NB4 (cell line): ENCODE data around the gene DHCR7.
A peak's percentile ranks its signal among the peaks of the same experiment; 100 is the strongest.

ENCODE experiments used
- DNase-seq: peaks from one replicate; pipeline ENCODE4 v3.0.0; 2010; ENCODE audit warnings: low read depth
- H3K4me3 ChIP-seq: one replicate; pipeline ENCODE4 v1.5.1; 2011; ENCODE audit warnings: mild to moderate bottlenecking, low read depth, low read length, moderate library complexity
- MYC ChIP-seq: IDR thresholded peaks from 2 replicates; pipeline ENCODE4 v1.6.1; 2011; ENCODE audit warnings: low read depth, low read length
- POLR2A ChIP-seq: IDR thresholded peaks from 2 replicates; pipeline ENCODE4 v1.6.1; 2011; ENCODE audit warnings: mild to moderate bottlenecking; ENCODE audit not compliant: insufficient read length; ENCODE audit errors: extremely low read depth
- TF ChIP-seq, protein P1 (sequence below): IDR thresholded peaks from one replicate; pipeline ENCODE4 v1.5.1; 2012; ENCODE audit warnings: low read depth, low read length
- TF ChIP-seq, protein P2 (sequence below): IDR thresholded peaks from 2 replicates; pipeline ENCODE4 v1.6.1; 2011; ENCODE audit warnings: low read depth, low read length

The DHCR7 gene

DNA sequence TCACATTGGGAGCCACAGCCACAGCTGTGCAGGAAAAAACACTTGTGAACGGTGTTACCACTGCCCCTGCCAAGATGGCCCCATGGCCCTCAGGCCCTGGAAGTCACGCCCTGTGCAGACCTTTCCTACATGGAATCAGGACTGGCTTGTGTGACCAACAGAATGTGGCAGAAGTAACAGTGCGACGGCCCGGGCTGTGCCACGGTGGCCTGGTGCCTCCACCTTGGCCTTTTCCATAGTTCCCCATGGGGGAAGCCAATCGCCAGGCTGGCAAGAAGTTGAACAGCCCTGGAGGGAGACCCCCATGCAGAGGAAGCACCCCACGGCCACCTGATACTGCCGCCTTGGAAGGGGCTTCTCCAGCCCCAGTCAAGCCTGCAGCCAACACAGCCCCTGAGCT is 48.0 kb downstream of the DHCR7 start:
- TF ChIP-seq POLR2A (no peak), MYC (no peak)
- TF ChIP-seq, protein P1, sequence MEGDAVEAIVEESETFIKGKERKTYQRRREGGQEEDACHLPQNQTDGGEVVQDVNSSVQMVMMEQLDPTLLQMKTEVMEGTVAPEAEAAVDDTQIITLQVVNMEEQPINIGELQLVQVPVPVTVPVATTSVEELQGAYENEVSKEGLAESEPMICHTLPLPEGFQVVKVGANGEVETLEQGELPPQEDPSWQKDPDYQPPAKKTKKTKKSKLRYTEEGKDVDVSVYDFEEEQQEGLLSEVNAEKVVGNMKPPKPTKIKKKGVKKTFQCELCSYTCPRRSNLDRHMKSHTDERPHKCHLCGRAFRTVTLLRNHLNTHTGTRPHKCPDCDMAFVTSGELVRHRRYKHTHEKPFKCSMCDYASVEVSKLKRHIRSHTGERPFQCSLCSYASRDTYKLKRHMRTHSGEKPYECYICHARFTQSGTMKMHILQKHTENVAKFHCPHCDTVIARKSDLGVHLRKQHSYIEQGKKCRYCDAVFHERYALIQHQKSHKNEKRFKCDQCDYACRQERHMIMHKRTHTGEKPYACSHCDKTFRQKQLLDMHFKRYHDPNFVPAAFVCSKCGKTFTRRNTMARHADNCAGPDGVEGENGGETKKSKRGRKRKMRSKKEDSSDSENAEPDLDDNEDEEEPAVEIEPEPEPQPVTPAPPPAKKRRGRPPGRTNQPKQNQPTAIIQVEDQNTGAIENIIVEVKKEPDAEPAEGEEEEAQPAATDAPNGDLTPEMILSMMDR: no peak
- TF ChIP-seq, protein P2, sequence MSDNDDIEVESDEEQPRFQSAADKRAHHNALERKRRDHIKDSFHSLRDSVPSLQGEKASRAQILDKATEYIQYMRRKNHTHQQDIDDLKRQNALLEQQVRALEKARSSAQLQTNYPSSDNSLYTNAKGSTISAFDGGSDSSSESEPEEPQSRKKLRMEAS: no peak
- H3K4me3 ChIP-seq: no peak overlapping the region
- DNase-seq: no peak

DNA sequence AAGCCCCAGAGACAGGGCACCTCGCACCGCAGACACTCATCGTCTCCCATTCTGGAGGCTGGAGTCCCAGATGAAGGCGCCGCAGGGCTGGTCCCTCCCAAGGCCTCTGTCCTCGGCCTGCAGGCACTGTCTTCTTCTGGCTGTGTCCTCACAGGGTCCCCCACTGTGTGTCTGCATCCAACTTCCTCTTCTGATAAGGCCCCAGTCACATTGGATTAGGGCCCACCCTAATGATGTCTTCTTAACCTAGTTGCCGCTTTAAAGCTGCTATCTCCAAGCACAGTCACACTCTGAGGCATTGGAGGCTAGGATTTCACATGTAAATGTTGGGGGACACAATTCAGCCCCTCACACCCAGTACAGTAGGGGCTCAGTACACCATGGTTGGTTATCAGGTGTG is 48.9 kb downstream of the DHCR7 start:
- no peak for TF ChIP-seq MYC
- DNase-seq: peak; percentile 16
- no peak overlapping the region for H3K4me3 ChIP-seq

DNA sequence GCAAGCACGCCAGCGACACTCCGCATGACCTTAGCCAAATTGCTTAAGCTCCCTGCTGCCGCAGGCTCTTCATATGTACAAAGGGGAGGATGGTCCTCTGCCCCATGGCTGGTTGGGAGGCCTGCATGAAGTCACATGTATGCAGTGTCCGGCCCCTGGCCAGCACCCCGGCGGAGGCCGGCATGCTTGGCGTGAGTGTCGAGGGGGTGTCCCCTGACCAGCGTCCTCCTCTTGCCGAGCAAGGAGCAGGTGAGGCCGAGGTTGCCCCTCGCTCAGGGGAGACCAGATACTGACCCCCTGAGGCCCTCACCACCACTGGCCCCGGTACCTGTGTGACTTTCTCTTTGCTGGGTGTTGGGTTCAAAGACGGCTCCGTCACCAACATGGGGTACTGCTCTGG is 50.2 kb downstream of the DHCR7 start:
- no peak for DNase-seq
- H3K4me3 ChIP-seq: no peak overlapping the region
- TF ChIP-seq, protein P2: no peak
- TF ChIP-seq POLR2A (no peak), MYC (no peak)
- TF ChIP-seq, protein P1: no peak

DNA sequence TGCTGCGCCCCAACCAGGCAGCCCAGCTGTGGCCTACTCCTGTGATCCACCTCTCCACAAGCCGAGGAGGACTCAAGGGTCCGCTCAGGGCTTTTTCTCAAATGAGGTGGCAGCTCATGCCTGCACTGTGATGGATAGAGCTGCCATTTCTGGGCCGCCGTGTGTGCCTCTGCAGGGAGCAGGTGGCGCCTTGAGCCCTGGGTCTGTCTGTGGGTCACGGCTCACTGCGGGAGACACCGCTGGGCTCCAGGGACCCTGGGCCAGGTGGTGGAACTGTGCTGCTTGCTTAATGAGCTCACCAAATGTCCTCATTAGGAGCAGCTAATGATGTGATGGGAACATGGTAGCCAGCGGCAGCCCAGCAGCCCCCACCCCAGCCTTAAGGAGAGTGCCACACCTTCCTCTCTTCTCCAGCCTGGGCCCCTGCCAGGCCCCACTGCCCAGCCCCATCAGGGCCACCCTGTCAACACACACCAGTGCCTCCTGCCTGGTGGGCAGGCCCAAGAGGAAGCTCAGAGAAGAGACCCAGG is 50.8 kb downstream of the DHCR7 start:
- DNase-seq: no peak
- TF ChIP-seq, protein P2: no peak
- TF ChIP-seq POLR2A (no peak), MYC (no peak)
- TF ChIP-seq, protein P1: no peak
- no peak overlapping the region for H3K4me3 ChIP-seq

DNA sequence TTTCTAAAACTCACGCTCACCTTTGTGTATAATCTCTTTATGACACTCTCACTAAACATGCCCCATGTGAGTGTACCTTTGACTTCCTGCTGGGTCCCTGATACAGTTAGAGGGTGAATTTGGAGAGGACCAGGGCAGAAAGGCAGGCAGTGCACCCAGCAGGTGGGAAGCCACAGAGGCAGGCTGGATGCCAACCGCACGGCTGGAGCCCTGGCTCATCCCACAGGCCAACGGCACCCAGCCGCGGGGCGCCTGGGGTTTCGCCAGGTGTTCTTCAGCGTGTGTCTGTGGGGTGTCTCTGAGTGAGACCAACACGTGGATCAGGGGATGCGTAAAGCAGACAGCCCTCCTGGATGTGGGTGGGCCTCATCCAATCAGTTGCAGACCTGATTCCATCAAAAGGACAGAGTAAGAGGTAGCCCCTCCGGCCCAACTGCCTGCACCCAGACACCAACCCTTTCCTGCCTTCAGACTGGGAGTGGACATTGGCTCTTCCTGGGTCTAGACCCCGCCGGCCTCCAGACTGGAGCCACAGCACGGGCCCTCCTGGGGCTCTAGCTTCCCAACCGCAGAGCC is 51.6 kb downstream of the DHCR7 start:
- no peak for DNase-seq
- no peak overlapping the region for H3K4me3 ChIP-seq
- TF ChIP-seq, protein P1: no peak
- TF ChIP-seq POLR2A: no peak
- no peak for TF ChIP-seq MYC
- TF ChIP-seq, protein P2: no peak

DNA sequence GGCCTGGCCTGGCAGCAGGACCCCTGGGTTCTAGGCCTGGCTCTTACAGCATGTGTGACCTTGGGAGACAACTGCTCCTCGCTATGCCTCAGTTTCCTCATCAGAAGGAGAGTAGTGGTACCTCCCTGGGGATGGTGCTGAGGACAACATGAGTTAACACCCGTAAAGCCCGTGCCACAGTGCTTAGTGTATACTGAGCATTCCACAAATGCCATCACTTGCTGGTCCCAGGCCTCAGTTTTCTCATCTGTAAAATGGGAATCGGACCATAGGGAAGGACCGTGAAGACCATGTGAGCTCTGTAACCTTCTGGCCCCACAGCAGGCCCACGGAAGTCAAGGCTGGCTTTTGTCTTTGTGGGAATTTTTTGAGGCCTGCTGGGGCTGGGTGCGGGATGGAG is 52.4 kb downstream of the DHCR7 start:
- no peak for TF ChIP-seq MYC
- TF ChIP-seq, protein P1: no peak
- TF ChIP-seq, protein P2: no peak
- no peak for TF ChIP-seq POLR2A
- DNase-seq: no peak
- no peak overlapping the region for H3K4me3 ChIP-seq
